ENCODE results near the gene PSTPIP1. TPM values are rescaled to one million over a fixed set of nuclear protein-coding genes. Genes with fewer than 3 reads are reported as not detected.

PSTPIP1 gene
- total and polyA plus RNA-seq, 2 of the 8 experiments (the other 6 are each of a cell fraction or from before 2014, with no cell fraction given): 1.6 to 1.8 TPM

GRCh38 chr15:76976572-76977270 lies 18.2 kb upstream of the PSTPIP1 start:
- peaks cover 0 to 2% of the 10 kb centered on the region in 2 experiments for H4K20me1 ChIP-seq (replicated peaks in 1 of 2; ENCODE audit: control insufficient read depth in 1 of 2, insufficient read depth in 2 of 2, low read length in 2 of 2)
- POLR2A ChIA-PET (ENCODE audit: partially characterized antibody): no interaction called here
- no peak overlapping the region for H3K9ac ChIP-seq (replicated peaks in 1 of 4; ENCODE audit: extremely low read depth in 1 of 4, low read depth in 3 of 4, low read length in 3 of 4)
- no peaks in the 10 kb centered on the region; a peak in 1 of 7 replicates for H3K27me3 ChIP-seq (replicated peaks in 1 of 4; ENCODE audit: control insufficient read depth in 3 of 4, extremely low read depth in 1 of 4, insufficient read depth in 3 of 4, low read length in 3 of 4)
- H3K4ac ChIP-seq (replicated peaks; ENCODE audit: insufficient read length, low read depth, low read length): no peak overlapping the region
- H3K79me2 ChIP-seq (ENCODE audit: control insufficient read depth in 1 of 2, insufficient read depth in 2 of 2, low read length in 2 of 2): no peaks in the 10 kb centered on the region
- no peak overlapping the region for H2BK20ac ChIP-seq (ENCODE audit: low read length)
- no peak overlapping the region for H3K4me2 ChIP-seq (ENCODE audit: insufficient read depth in 1 of 2, low read depth in 2 of 2, low read length in 2 of 2)
- H2AFZ ChIP-seq (ENCODE audit: low read length): no peak overlapping the region
- H3K79me1 ChIP-seq (ENCODE audit: low read depth, low read length): no peaks in the 10 kb centered on the region
- no peak overlapping the region for H2BK5ac ChIP-seq (ENCODE audit: low read depth, low read length)
- 89% methylated on average over 4 of the region's 5 CpGs; no CpG with 5 or more reads in 1 of the 2 experiments for WGBS, 2 experiments (ENCODE audit: extremely low coverage in 1 of 2, insufficient coverage in 1 of 2, insufficient read length in 1 of 2, insufficient replicate concordance in 2 of 2, low coverage in 1 of 2, low lambda C conversion rate in 2 of 2, missing lambda C conversion rate in 1 of 2)
- FAIRE-seq: no peak
- no peak overlapping the region for H3K18ac ChIP-seq (ENCODE audit: extremely low read depth, low read length)
- no peak overlapping the region for H3K56ac ChIP-seq (replicated peaks; ENCODE audit: insufficient read length, low read depth, low read length)
- no peak overlapping the region for H2AK5ac ChIP-seq (ENCODE audit: low read depth, low read length)
- H4K8ac ChIP-seq (ENCODE audit: extremely low read depth, insufficient read depth, low read length): no peak overlapping the region
- no peak overlapping the region for H3K27ac ChIP-seq (ENCODE audit: low read depth, low read length)
- peaks cover 0 to 9% of the 10 kb centered on the region in 2 experiments; a peak in 1 of 4 replicates for H3K9me3 ChIP-seq (ENCODE audit: insufficient read depth in 2 of 2, low read depth in 1 of 2, low read length in 1 of 2)
- H3K36me3 ChIP-seq (ENCODE audit: control insufficient read depth in 2 of 4, insufficient read depth in 4 of 4, low read length in 3 of 4): no peaks in the 10 kb centered on the region
- no peak overlapping the region for H4K91ac ChIP-seq (replicated peaks; ENCODE audit: insufficient read length, low read length)
- H3K4me3 ChIP-seq (ENCODE audit: extremely low read depth in 1 of 4, insufficient read depth in 2 of 4, low read depth in 3 of 4, low read length in 4 of 4): no peak overlapping the region
- no peak overlapping the region for H2BK120ac ChIP-seq (replicated peaks; ENCODE audit: low read depth, low read length)
- no peak overlapping the region for H2BK15ac ChIP-seq (ENCODE audit: low read length)
- no peaks in the 10 kb centered on the region for H3K23me2 ChIP-seq (ENCODE audit: low read depth, low read length)
- no peak overlapping the region for H3K23ac ChIP-seq (ENCODE audit: insufficient read length)
- no peak for DNase-seq (ENCODE audit: low read depth in 1 of 2, low spot score in 2 of 2)
- no peak overlapping the region for H3K14ac ChIP-seq (ENCODE audit: insufficient read length)
- CTCF ChIA-PET (ENCODE audit: partially characterized antibody): interaction anchor here (0.8 to 5.7 kb wide), 3 partner anchors 18 to 58 kb away, joined by 3 to 43 read pairs (median 3); partner anchors contain the start of gene PSTPIP1
- no peak overlapping the region for H2BK12ac ChIP-seq (ENCODE audit: low read depth, low read length)
- H3K4me1 ChIP-seq (replicated peaks in 1 of 4; ENCODE audit: control insufficient read depth in 3 of 4, insufficient read depth in 4 of 4, low read length in 3 of 4): peaks cover 0 to 2% (median 0%) of the 10 kb centered on the region in 4 experiments; a peak in 3 of 7 replicates
- no peak overlapping the region for H4K5ac ChIP-seq (ENCODE audit: insufficient read length, low read depth, low read length)
